SK-N-SH (cell line): ENCODE measurements around the gene DAP.

Experiments used
- EP300 ChIP-seq, 2 experiments: IDR thresholded peaks; 2 replicates each; pipeline versions ENCODE4 v1.4.0 to v1.6.1; 2012; ENCODE audit warnings: borderline replicate concordance in 1 of 2, low read depth in 1 of 2, low read length in 1 of 2
- GABPA ChIP-seq: IDR thresholded peaks from 2 replicates; pipeline ENCODE4 v1.4.0; 2012; ENCODE audit warnings: low read depth, mild to moderate bottlenecking
- RCOR1 ChIP-seq: fragments of 150-350 bp; IDR thresholded peaks from 2 replicates; pipeline ENCODE4 v1.6.1; 2017; ENCODE audit warnings: antibody characterized with exemption, low read length
- TF ChIP-seq, protein P1 (sequence below): fragments of 200-600 bp; sonication (generic); IDR thresholded peaks from 2 replicates; pipeline ENCODE4 v1.6.1; 2017; ENCODE audit warnings: antibody characterized with exemption, mild to moderate bottlenecking, moderate library complexity
- TF ChIP-seq, protein P2 (sequence below): IDR thresholded peaks from 2 replicates; pipeline ENCODE4; 2012

- TF ChIP-seq EP300 (IDR thresholded peaks at IDR 0.05; ENCODE audit: borderline replicate concordance in 1 of 2, low read depth in 1 of 2, low read length in 1 of 2) (peak in 1 of 2 experiments; percentile 14; a peak in 1 of 4 replicates), GABPA (no peak), RCOR1 (no peak)
- TF ChIP-seq, protein P1, sequence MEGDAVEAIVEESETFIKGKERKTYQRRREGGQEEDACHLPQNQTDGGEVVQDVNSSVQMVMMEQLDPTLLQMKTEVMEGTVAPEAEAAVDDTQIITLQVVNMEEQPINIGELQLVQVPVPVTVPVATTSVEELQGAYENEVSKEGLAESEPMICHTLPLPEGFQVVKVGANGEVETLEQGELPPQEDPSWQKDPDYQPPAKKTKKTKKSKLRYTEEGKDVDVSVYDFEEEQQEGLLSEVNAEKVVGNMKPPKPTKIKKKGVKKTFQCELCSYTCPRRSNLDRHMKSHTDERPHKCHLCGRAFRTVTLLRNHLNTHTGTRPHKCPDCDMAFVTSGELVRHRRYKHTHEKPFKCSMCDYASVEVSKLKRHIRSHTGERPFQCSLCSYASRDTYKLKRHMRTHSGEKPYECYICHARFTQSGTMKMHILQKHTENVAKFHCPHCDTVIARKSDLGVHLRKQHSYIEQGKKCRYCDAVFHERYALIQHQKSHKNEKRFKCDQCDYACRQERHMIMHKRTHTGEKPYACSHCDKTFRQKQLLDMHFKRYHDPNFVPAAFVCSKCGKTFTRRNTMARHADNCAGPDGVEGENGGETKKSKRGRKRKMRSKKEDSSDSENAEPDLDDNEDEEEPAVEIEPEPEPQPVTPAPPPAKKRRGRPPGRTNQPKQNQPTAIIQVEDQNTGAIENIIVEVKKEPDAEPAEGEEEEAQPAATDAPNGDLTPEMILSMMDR, result no peak
- TF ChIP-seq, protein P2, sequence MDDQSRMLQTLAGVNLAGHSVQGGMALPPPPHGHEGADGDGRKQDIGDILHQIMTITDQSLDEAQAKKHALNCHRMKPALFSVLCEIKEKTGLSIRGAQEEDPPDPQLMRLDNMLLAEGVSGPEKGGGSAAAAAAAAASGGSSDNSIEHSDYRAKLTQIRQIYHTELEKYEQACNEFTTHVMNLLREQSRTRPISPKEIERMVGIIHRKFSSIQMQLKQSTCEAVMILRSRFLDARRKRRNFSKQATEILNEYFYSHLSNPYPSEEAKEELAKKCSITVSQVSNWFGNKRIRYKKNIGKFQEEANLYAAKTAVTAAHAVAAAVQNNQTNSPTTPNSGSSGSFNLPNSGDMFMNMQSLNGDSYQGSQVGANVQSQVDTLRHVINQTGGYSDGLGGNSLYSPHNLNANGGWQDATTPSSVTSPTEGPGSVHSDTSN, result no peak
Measured at GRCh38 chr5:10671041-10672008, 89.7 kb downstream of the DAP start.
